HG02678 (cell line): ENCODE data around the gene RAI14.

ENCODE experiments used
- ATAC-seq: cut with Tn5 transposase; IDR thresholded peaks from one replicate; pipeline ENCODE4 v1.9.1; 2021; ENCODE audit warnings: mild to moderate bottlenecking, moderate library complexity; ENCODE audit not compliant: unreplicated experiment

The RAI14 gene

DNA sequence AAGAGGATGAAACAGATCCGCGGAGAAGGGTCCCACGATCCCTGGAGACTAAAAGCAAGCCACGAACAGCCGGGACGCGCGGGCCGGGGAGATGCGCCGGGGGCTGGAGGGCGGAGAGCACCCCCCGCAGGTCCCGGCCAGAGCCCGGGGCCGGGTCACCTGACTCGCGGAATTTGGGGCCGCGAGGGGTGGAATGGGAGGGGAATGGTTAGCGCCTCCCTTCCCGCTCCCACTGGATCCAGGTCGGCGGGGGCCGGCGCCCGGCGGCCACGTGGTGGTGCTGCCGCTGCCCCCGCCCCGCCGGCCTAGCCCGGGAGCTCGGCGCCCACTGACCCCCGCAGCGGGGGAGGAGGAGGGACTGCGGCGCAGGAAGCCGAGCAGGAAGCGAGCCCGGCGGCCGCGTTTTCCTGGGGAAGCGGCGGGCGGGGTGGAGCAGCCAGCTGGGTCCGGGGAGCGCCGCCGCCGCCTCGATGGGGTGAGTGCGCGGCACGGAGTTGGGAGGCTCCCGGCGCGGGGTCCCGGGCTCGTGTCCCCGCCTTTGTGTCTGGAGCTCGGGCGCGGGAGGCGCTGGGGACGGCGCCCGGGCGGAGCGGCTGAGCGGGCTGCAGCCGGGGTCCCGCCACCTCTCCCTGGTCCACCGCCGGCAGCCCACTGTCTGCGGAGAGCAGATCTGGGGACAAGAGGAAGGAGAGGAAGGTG, at the start of gene RAI14:
Gene RAI14 (plus strand): TSS at position 328 of the 699 bp plus-strand sequence. CDS start 30,592 bp downstream, outside the sequence.
- ATAC-seq = no peak

DNA sequence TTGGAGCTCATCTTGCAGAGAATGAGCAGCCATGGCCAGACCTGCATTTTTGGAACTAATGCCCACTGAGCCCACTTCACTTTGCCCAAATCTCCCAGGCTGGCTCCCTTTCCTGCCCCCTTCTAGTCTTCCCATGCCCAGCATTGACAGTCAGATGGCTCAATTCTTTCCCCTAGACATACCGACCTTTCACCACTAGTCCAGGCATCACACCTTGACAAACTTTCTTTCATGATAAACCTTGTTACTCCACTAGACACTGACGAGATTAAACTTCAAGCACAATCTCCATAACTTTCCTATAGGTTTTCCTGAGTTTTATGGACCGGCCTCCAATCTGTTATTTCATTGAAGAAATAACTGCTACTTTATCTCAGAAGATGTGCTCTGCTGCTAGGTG, 47.8 kb upstream of the RAI14 start:
- no peak for ATAC-seq

DNA sequence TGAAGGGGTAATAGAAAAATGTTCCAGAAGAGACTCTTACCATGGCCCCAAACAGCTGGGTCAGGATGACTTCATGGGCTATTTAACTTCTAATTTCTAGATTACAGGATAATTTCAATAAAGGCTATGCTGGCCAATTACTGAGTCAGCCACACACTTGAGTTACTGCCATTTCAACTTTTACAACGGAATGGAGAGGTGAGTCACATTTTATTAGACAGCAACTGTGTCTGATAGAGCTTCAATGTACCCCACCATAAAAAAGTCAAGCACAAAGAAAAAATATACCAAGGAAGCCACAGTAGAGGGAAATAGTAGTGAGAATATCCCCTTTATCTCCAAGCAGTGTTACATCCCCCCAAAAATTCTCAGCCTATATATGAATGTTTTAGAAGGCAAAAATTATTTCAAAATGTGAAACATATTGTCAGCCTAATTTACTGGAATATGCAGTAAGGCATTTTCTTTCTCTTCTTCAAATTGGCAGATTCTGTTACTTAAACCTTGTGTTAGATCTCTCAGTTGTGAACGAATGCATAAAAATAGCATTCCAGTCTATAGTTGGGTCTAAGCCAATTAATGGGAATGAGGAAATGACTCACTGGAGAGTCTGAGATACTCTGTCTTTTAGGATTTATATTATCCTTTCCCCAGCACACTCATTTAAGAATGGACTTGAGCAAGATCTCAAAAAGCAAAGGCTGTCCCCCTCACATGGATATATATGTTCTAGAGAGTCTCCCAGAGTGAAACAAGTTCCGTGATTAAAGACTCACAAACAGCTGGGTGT, 47.1 kb upstream of the RAI14 start:
- no peak for ATAC-seq

DNA sequence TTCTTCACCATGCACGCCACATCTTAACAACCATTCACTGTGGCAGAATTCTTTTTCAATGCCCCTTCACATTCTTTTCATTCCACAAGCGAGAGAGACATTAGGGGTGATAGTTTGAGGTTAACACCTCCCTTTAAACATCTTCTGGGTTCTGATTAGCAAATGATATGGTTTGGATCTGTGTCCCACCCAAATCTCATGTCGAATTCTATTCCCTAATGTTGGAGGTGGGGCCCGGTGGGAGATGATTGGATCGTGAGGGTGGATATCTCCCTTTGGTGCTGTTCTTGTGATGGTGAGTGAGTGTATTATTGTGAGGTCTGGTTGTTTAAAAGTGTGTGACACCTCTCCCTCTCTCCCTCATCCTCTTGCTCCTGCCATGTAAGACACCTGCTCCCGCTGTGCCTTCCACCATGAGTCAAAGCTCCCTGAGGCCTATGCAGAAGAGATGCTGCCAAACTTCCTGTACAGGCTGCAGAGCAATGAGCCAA, 46.1 kb upstream of the RAI14 start:
- ATAC-seq = no peak

DNA sequence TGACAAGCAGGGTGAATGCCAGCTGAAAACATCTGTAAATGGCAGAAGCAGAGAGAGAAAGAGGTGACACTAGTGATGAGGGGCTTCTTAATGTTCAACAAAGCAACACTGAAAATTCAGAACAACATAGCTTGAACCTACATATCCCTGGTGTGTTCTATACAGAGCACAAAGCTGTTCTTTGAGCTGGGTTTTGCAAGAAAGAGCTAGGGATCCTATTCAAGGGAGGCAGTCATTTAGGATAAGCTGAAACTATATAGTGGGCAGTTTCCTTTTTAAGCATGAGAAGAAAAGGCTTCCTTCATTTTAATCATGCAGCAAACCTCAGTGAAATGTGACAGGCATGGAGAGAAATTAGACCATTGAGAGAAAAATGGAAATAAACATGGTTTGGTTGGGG, 45.6 kb upstream of the RAI14 start:
- ATAC-seq = no peak

DNA sequence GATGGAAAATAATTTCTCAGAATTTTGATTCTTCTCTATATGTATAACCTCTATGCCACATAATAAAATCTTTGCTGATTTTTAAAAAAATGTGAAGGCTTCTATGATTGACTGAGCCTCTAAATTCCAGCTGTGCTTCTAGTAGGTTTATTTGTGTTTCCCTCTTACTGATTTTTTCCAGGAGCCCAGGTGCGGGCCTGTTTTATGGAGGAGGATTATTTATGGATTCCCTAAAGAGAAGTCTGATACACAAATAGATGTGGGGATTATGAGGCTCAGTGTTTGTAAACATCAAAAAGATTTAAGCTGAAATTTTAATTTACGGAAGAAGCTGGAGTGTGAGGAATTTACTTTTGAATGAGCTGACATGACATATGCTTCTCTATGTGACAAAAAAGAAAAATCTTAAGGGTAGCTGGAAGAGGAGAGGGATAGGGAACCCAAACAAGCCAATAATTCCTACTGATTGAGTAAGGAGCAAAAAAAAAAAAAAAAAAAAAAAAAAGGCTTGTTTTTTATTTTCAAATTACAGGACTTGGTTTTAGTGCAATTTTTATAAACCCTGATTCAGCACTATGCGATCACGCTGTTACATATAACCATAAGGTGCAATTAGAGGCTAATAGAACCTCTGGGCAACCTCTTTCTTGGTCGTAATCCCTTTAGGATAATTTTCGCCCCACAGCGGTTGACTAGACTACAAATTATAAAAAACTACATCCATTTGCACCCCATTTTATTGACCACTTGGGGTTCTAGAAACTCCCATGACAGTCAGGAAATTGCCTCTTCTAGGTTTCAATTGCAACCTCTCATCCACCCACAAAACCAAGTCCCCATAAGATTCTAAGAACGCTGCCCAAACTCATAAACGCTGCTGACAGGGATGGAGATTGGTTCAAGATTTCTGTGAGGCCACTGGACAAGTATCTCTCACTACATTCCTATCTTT, 44.4 kb upstream of the RAI14 start:
- ATAC-seq = no peak

DNA sequence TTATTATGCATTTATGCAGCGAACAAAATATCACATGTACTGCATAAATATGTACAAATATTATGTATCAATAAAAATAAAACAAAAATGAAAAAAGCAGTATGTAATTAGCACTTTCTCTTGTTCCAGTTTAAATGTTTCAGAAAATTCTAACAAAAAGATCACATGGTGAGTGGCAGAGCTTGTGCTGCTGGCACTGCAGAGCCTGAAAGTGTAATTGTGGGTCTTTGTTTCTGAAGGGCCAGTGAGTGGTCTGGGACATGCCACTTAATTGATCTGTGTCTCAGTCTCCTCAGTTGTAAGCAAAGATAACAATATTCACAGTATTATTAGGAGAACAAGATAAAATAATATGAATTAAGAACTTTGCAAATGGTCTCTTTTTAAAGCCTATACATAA, 39.5 kb upstream of the RAI14 start:
- no peak for ATAC-seq

DNA sequence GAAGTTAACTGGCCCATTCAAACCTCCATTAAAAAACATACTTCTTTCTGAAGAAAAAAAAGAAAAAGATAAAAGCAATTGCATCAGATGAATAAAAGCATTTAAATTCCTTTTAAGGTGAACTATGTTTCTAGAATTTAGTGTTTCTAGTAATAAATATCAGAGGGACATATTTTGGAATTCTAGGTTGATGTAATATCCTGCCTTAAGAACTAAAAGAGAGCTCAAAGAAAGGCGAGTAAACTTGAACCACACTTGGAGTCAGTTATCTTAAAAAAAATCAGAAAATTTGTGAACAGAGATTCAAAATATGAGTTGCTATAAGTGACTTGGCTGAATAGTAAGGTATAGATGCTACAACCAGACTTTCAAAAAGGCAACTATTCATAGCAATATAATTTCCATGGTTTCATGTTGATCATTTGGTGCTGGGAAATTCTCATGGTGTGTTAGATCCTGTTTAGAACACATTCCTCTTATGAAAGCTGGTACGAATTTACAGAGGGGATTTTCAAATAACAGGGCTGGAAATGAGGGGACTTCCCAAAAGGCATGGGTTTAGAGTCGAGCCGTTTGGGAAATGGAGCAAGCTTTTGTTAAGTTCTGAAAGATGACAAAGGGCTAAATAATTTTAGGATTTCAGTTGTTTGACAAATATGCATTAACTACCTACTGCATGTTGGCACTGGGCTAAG, 37.6 kb upstream of the RAI14 start:
- no peak for ATAC-seq

DNA sequence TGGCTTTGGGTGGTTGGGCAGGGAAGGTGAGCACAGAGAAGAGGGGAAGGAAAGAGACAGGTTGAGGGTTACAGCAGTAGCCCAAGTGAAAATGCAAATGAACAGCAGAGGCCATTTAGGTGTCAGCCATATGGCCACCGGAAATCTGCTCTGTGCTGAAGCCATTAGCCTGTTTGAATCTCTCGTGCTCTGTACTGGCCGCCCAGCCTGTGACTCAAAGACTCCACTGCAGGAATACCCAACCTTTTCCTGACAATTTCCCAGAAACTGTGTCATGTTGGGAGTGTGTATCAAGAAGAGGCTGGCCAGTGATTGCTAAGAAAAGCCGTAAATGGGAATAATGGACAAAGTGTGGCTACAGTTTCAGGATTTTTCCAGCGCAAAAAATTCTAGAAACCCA, 35.9 kb upstream of the RAI14 start:
- ATAC-seq = no peak

DNA sequence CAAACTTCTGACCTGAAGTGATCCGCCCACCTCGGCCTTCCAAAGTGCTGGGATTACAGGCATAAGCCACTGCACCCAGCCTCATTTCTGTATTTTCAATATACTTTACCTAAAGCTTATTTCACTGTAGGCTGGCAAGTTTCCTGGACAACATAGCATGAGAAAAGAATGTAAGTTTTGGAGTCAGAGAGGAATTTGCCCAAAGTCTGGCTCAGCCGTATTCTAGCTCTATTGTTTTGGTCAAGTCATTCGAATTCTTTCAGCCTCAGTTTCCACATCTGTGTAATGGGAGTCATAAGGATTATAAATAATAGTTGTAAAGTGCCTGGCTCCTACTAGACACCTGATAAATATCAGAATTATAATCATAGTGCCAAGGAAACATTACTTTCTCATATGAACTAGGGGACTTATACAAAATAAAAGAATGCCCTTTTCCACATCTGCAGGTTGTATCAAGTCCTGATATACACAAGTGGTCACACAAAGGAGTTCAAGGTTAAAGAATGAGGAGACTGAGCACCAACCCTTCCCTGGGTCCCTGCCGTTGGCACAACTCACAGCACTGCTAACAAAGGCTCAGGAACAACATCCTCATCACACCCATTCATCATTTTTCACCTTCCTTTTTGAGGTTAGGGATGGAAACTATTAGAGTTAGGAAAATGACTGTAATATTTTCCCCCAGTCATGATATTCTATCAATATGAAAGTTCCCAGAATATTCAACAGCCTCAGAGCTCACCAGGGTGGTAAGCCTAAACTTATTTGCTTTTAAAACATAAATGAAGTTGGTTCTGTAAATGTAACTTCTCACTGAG, 34.6 kb upstream of the RAI14 start:
- ATAC-seq = no peak

DNA sequence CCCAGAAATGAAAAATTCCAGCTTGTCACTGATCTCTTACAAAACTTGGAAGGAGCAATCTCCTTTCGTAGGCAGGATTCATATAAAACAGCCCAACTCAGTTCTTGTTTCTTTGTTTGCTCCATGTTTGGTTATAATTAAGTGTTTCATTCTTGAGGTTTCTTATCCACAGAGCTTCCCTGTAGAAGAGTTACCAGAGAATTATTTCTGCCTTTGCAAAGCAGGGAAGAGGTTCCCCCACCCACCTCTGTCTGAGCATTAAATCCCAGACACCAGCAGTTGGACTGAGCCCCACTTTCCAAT, 34.1 kb upstream of the RAI14 start:
- no peak for ATAC-seq

DNA sequence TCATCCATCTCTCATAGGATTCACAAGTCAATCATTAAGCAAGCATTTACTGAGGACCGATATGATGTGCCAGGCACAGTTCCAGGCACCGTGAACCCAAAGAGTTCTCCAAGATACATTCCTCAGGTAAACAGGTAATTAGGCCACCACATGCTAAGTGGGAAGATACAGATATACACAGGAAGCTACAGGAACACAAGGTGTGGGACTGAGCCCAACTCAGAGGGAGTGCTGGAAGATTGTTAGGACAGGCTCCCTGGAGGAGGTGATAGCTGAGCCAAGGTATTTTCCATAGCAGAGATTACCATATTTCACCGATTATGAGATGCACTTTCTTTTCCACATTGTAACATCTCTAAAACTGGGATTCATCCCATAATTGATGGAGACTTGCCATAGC, 31.4 kb upstream of the RAI14 start:
- ATAC-seq = no peak

DNA sequence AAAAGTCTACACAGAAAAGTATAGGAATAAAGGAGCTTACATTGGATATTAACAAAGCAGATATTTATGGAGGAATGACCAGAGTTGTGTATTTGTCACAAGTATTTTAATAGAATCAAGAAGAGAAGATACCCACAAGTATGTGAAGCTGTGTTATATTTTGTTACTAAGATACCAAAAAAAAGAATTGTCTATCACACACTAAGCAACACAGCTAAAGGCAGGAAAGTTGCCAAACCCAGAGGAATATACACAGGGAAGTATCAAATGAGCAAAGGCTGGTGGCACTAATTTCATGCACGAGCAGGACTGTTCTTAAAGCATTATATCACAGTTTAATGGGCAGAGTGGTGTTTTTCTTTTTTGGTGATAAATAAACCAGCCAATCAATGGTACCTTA, 30.9 kb upstream of the RAI14 start:
- ATAC-seq = no peak

DNA sequence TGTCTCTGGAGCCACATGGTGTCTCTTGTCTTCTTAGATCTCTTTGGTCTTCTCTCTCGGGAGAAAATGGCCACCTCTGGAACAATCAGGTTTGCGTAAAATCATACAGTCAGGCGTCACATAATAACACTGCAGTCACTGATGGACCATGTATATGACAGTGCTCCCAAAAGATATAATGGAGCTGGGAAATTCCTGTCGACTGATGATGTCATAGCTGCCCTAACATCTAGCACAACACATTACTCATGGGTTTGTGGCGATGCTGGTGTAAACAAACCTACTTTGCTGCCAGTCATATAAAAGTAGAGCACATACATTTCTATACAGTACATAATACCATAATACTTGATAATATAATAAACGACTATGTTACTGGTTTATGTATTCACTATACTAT, 30.1 kb upstream of the RAI14 start:
- no peak for ATAC-seq

DNA sequence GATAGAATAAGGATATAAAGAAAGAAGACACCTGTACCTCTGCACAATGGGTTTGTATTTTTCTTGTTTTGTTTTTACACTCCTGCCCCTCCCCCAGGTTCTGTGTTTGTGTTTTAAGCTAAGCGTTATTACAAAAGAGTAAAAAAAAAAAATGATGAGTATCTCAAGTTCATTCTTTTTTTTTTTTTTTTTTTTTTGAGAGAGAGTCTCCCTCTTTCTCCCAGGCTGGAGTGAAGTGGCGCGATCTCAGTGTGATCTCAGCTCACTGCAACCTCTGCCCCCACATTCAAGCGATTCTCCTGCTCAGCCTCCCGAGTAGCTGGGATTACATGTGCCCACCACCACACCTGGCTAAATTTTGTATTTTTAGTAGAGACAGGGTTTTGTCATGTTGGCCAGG, 29.4 kb upstream of the RAI14 start:
- ATAC-seq = no peak

DNA sequence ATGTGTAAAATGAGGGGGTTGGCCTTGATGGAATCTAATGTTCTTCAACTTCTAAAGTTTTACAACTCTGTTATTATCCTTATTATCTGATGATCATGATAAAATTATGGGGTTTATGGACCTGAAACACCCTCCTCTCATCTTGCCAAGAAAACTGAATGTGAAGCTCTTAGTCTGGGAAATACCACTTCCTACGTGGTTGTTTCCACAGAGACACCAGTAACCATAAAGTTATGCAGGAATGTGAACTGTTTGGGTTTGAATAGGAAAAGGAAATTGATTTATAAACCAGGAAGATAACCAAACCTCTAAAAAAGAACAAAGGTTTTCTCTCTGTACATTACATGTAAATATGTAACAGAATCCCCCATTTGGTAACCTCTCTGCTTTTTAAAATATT, 28.3 kb upstream of the RAI14 start:
- no peak for ATAC-seq

DNA sequence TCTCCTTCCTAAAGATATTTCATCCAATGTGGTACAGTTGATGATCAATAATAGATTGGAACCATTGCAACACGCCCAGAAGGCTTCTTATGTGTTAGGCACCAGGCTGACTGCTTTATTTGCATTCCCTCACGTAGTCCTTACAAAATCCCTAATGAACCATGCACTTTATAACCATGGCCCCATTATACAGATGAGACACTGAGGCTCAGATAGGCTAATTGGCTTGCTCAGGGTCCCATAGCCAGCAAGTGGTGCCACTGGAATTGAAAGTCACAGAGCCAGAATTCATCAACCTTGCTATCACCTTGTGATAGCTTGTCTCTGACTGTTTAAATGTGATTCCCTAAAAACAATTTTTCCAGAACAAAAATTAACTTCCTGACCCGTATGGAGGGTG, 27.8 kb upstream of the RAI14 start:
- ATAC-seq = no peak

DNA sequence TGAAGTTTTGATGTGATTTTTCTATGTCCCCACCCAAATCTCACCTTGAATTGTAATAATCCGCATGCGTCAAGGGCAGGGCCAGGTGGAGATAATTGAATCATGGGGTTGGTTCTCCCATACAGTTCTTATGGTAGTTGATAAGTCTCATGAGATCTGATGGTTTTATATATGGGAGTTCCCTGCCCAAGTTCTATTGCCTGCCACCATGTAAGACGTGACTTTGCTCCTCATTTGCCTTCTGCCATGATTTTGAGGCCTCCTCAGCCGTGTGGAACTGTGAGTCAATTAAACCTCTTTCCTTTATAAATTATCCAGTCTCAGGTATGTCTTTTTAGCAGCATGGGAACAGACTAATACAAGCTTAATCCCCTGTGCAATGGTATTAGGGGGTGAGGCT, 25.5 kb upstream of the RAI14 start:
- no peak for ATAC-seq

DNA sequence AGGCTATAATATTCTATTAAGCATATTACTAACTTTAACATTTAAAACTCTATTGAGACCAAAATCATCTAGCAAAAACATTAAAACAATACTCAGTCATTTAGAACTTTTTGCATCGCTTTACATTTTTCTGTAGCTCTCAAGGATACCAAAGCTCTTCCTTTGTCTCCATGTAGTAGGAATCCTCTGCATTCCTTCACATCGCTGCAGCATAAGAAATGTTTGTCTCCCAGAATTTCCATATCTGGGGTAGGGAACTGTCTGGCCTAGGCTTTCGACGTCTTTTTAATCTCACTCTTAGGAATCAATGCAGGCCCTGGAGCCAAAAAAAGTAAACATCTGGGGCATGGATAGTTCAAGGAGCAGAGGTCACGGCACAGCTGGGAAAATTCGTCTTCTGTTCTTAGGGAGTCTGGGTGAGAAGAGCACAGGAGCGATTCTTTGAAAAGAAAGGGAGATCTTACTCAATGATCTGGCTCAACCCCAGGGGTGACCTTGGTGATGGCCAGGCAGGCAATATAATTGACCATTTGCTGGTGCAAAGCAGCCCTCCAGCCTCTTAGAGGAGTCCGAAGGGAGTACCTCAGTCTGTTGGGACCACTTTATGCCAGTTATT, 23.2 kb upstream of the RAI14 start:
- ATAC-seq = no peak
